Measurements from ENCODE around the gene WDHD1. TPM values are rescaled to one million over a fixed set of nuclear protein-coding genes. Genes with fewer than 3 reads are reported as not detected.

WDHD1 gene
- total and polyA plus RNA-seq, 2 of the 8 experiments (the other 6 are each of a cell fraction or from before 2014, with no cell fraction given), result 17.8 to 87.9 TPM

DNA sequence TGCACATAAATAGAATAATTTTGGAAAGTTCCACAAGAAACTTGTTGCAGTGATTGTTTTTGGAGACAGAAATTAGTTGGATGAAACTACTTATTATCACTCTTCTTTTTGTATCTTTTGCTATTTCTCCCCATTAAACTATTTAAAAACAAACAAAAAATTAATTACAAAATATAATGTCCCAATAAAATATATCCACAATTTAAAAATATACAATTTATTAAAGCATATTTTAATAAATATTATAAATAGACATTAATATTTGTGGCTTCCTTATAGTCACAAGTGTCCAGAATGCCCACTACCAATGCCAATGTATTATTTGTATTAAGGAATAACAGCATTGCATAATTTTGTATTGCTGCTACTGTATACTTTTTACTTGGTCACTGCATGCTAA lies 71.8 kb downstream of the WDHD1 start:
- Histone ChIP-seq H3K4me3 (ENCODE audit: extremely low read depth in 1 of 4, insufficient read depth in 2 of 4, low read depth in 3 of 4, low read length in 4 of 4) (no peak overlapping the region), H2AFZ (ENCODE audit: low read length) (no peak overlapping the region), H3K23me2 (ENCODE audit: low read depth, low read length) (no peaks in the 10 kb centered on the region), H3K27me3 (replicated peaks in 1 of 4; ENCODE audit: control insufficient read depth in 3 of 4, extremely low read depth in 1 of 4, insufficient read depth in 3 of 4, low read length in 3 of 4) (no peaks in the 10 kb centered on the region), H3K4me2 (ENCODE audit: insufficient read depth in 1 of 2, low read depth in 2 of 2, low read length in 2 of 2) (no peak overlapping the region), H3K4ac (replicated peaks; ENCODE audit: insufficient read length, low read depth, low read length) (no peak overlapping the region), H3K79me1 (ENCODE audit: low read depth, low read length) (no peaks in the 10 kb centered on the region), H3K14ac (ENCODE audit: insufficient read length) (no peak overlapping the region), H3K27ac (ENCODE audit: low read depth, low read length) (no peak overlapping the region), H4K91ac (replicated peaks; ENCODE audit: insufficient read length, low read length) (no peak overlapping the region), H3K9ac (replicated peaks in 1 of 4; ENCODE audit: extremely low read depth in 1 of 4, low read depth in 3 of 4, low read length in 3 of 4) (no peak overlapping the region), H4K8ac (ENCODE audit: extremely low read depth, insufficient read depth, low read length) (no peak overlapping the region), H3K9me3 (ENCODE audit: insufficient read depth in 2 of 2, low read depth in 1 of 2, low read length in 1 of 2) (no peaks in the 10 kb centered on the region), H4K5ac (ENCODE audit: insufficient read length, low read depth, low read length) (no peak overlapping the region), H3K79me2 (ENCODE audit: control insufficient read depth in 1 of 2, insufficient read depth in 2 of 2, low read length in 2 of 2) (no peaks in the 10 kb centered on the region), H4K20me1 (replicated peaks in 1 of 2; ENCODE audit: control insufficient read depth in 1 of 2, insufficient read depth in 2 of 2, low read length in 2 of 2) (peaks cover 0 to 2% of the 10 kb centered on the region in 2 experiments), H3K36me3 (ENCODE audit: control insufficient read depth in 2 of 4, insufficient read depth in 4 of 4, low read length in 3 of 4) (peaks cover 0 to 58% (median 38%) of the 10 kb centered on the region in 4 experiments), H2BK15ac (ENCODE audit: low read length) (no peak overlapping the region), H3K23ac (ENCODE audit: insufficient read length) (no peak overlapping the region), H2BK12ac (ENCODE audit: low read depth, low read length) (no peak overlapping the region), H2BK120ac (replicated peaks; ENCODE audit: low read depth, low read length) (no peak overlapping the region), H3K4me1 (replicated peaks in 1 of 4; ENCODE audit: control insufficient read depth in 3 of 4, insufficient read depth in 4 of 4, low read length in 3 of 4) (no peaks in the 10 kb centered on the region), H2AK5ac (ENCODE audit: low read depth, low read length) (no peak overlapping the region), H2BK5ac (ENCODE audit: low read depth, low read length) (no peak overlapping the region), H3K18ac (ENCODE audit: extremely low read depth, low read length) (no peak overlapping the region), H2BK20ac (ENCODE audit: low read length) (no peak overlapping the region), H3K56ac (replicated peaks; ENCODE audit: insufficient read length, low read depth, low read length) (no peak overlapping the region)
- CTCF ChIA-PET (ENCODE audit: partially characterized antibody), result interaction anchor here (1.2 kb wide), 1 partner anchor 10 kb away, joined by 3 read pairs; no protein-coding TSS in a partner anchor
- no peak for FAIRE-seq
- DNase-seq (ENCODE audit: low read depth in 1 of 2, low spot score in 2 of 2), result no peak
- POLR2A ChIA-PET (ENCODE audit: partially characterized antibody), result no interaction called here
- TF ChIP-seq, protein P1, sequence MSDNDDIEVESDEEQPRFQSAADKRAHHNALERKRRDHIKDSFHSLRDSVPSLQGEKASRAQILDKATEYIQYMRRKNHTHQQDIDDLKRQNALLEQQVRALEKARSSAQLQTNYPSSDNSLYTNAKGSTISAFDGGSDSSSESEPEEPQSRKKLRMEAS (IDR thresholded peaks at IDR 0.05), result no peak
- no peak for TF ChIP-seq SUZ12 (IDR thresholded peaks at IDR 0.05; ENCODE audit: low read length)
- no peak for TF ChIP-seq CHD1 (IDR thresholded peaks at IDR 0.05; ENCODE audit: low read depth, low read length)
- TF ChIP-seq, protein P2, sequence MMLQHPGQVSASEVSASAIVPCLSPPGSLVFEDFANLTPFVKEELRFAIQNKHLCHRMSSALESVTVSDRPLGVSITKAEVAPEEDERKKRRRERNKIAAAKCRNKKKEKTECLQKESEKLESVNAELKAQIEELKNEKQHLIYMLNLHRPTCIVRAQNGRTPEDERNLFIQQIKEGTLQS (IDR thresholded peaks at IDR 0.05; ENCODE audit: insufficient read depth, low read depth, low read length), result no peak
- TF ChIP-seq TAF1 (IDR thresholded peaks at IDR 0.05; ENCODE audit: low read depth, low read length), result no peak
- TF ChIP-seq MAFK (IDR thresholded peaks at IDR 0.05; ENCODE audit: low read depth, low read length), result no peak
- TF ChIP-seq SP1 (IDR thresholded peaks at IDR 0.05; ENCODE audit: low read depth, low read length), result no peak
- no peak for TF ChIP-seq KDM1A (IDR thresholded peaks at IDR 0.05; ENCODE audit: borderline replicate concordance, low read length)
- TF ChIP-seq CREB1 (IDR thresholded peaks at IDR 0.05), result no peak
- TF ChIP-seq POU5F1 (IDR thresholded peaks at IDR 0.05; ENCODE audit: low read depth, low read length), result no peak
- TF ChIP-seq SAP30 (IDR thresholded peaks at IDR 0.05; ENCODE audit: insufficient read depth, insufficient replicate concordance, low read length), result no peak
- TF ChIP-seq KDM4A (IDR thresholded peaks at IDR 0.05; ENCODE audit: low read depth, low read length, severe bottlenecking), result no peak
- no peak for TF ChIP-seq GTF2F1 (IDR thresholded peaks at IDR 0.05; ENCODE audit: borderline replicate concordance, low read depth, low read length)
- TF ChIP-seq EP300 (IDR thresholded peaks at IDR 0.05; ENCODE audit: borderline replicate concordance in 1 of 2, low read depth in 2 of 2, low read length in 2 of 2), result no peak
- TF ChIP-seq JUND (IDR thresholded peaks at IDR 0.05; ENCODE audit: low read length), result no peak

Data from H1 (cell line).